ENCODE data around the gene ANKH.

ANKH gene

GRCh38 chr5:14737291-14737690 lies 134.3 kb downstream of the ANKH start:
- H3K4me3 ChIP-seq (ENCODE audit: low read depth in 1 of 2, low read length in 2 of 2) = no peak overlapping the region
- no peaks in the 10 kb centered on the region for H3K4me1 ChIP-seq (ENCODE audit: insufficient read depth, low read length)
- no peaks in the 10 kb centered on the region for H3K9me3 ChIP-seq (ENCODE audit: low read length)
- H3K27me3 ChIP-seq (ENCODE audit: control insufficient read depth in 1 of 2, insufficient read depth in 2 of 2, low read length in 2 of 2) = no peaks in the 10 kb centered on the region
- H3K36me3 ChIP-seq (ENCODE audit: insufficient read depth, low read length) = peaks cover 9% of the 10 kb centered on the region
- no peak overlapping the region for H3K27ac ChIP-seq (ENCODE audit: low read depth, low read length)
- no peak overlapping the region for H3K9ac ChIP-seq (ENCODE audit: low read length)

- Histone ChIP-seq H3K4me1 (ENCODE audit: insufficient read depth, low read length) (no peaks in the 10 kb centered on the region), H3K36me3 (ENCODE audit: insufficient read depth, low read length) (peaks cover 1% of the 10 kb centered on the region), H3K4me3 (ENCODE audit: low read depth in 1 of 2, low read length in 2 of 2) (no peak overlapping the region), H3K27ac (ENCODE audit: low read depth, low read length) (no peak overlapping the region), H3K9me3 (ENCODE audit: low read length) (no peaks in the 10 kb centered on the region), H3K27me3 (ENCODE audit: control insufficient read depth in 1 of 2, insufficient read depth in 2 of 2, low read length in 2 of 2) (no peaks in the 10 kb centered on the region), H3K9ac (ENCODE audit: low read length) (no peak overlapping the region)
Observed at GRCh38 chr5:14735944-14736343, 135.6 kb downstream of the ANKH start.

GRCh38 chr5:14734396-14734795 lies 137.2 kb downstream of the ANKH start:
- no peaks in the 10 kb centered on the region for H3K9me3 ChIP-seq (ENCODE audit: low read length)
- no peak overlapping the region for H3K27ac ChIP-seq (ENCODE audit: low read depth, low read length)
- H3K4me3 ChIP-seq (ENCODE audit: low read depth in 1 of 2, low read length in 2 of 2) = no peak overlapping the region
- H3K4me1 ChIP-seq (ENCODE audit: insufficient read depth, low read length) = no peaks in the 10 kb centered on the region
- no peaks in the 10 kb centered on the region for H3K27me3 ChIP-seq (ENCODE audit: control insufficient read depth in 1 of 2, insufficient read depth in 2 of 2, low read length in 2 of 2)
- H3K9ac ChIP-seq (ENCODE audit: low read length) = no peak overlapping the region
- no peaks in the 10 kb centered on the region for H3K36me3 ChIP-seq (ENCODE audit: insufficient read depth, low read length)

- H3K9ac ChIP-seq (ENCODE audit: low read length) = no peak overlapping the region
- H3K27me3 ChIP-seq (ENCODE audit: control insufficient read depth in 1 of 2, insufficient read depth in 2 of 2, low read length in 2 of 2) = no peaks in the 10 kb centered on the region
- no peaks in the 10 kb centered on the region for H3K9me3 ChIP-seq (ENCODE audit: low read length)
- H3K4me1 ChIP-seq (ENCODE audit: insufficient read depth, low read length) = no peaks in the 10 kb centered on the region
- H3K4me3 ChIP-seq (ENCODE audit: low read depth in 1 of 2, low read length in 2 of 2) = no peak overlapping the region
- H3K27ac ChIP-seq (ENCODE audit: low read depth, low read length) = no peak overlapping the region
- no peaks in the 10 kb centered on the region for H3K36me3 ChIP-seq (ENCODE audit: insufficient read depth, low read length)
Observed at GRCh38 chr5:14733661-14734060, 137.9 kb downstream of the ANKH start.

GRCh38 chr5:14732991-14733390 lies 138.6 kb downstream of the ANKH start:
- Histone ChIP-seq H3K9ac (ENCODE audit: low read length) (no peak overlapping the region), H3K9me3 (ENCODE audit: low read length) (no peaks in the 10 kb centered on the region), H3K27ac (ENCODE audit: low read depth, low read length) (no peak overlapping the region), H3K27me3 (ENCODE audit: control insufficient read depth in 1 of 2, insufficient read depth in 2 of 2, low read length in 2 of 2) (no peaks in the 10 kb centered on the region), H3K4me3 (ENCODE audit: low read depth in 1 of 2, low read length in 2 of 2) (no peak overlapping the region), H3K4me1 (ENCODE audit: insufficient read depth, low read length) (no peaks in the 10 kb centered on the region), H3K36me3 (ENCODE audit: insufficient read depth, low read length) (no peaks in the 10 kb centered on the region)

- Histone ChIP-seq H3K36me3 (ENCODE audit: insufficient read depth, low read length) (no peaks in the 10 kb centered on the region), H3K9me3 (ENCODE audit: low read length) (no peaks in the 10 kb centered on the region), H3K27me3 (ENCODE audit: control insufficient read depth in 1 of 2, insufficient read depth in 2 of 2, low read length in 2 of 2) (no peaks in the 10 kb centered on the region), H3K27ac (ENCODE audit: low read depth, low read length) (no peak overlapping the region), H3K4me3 (ENCODE audit: low read depth in 1 of 2, low read length in 2 of 2) (no peak overlapping the region), H3K4me1 (ENCODE audit: insufficient read depth, low read length) (no peaks in the 10 kb centered on the region), H3K9ac (ENCODE audit: low read length) (no peak overlapping the region)
Observed at GRCh38 chr5:14730881-14731280, 140.7 kb downstream of the ANKH start.

GRCh38 chr5:14730466-14730865 lies 141.1 kb downstream of the ANKH start:
- Histone ChIP-seq H3K9me3 (ENCODE audit: low read length) (no peaks in the 10 kb centered on the region), H3K4me1 (ENCODE audit: insufficient read depth, low read length) (no peaks in the 10 kb centered on the region), H3K36me3 (ENCODE audit: insufficient read depth, low read length) (no peaks in the 10 kb centered on the region), H3K27ac (ENCODE audit: low read depth, low read length) (no peak overlapping the region), H3K4me3 (ENCODE audit: low read depth in 1 of 2, low read length in 2 of 2) (no peak overlapping the region), H3K27me3 (ENCODE audit: control insufficient read depth in 1 of 2, insufficient read depth in 2 of 2, low read length in 2 of 2) (no peaks in the 10 kb centered on the region), H3K9ac (ENCODE audit: low read length) (no peak overlapping the region)

- H3K4me1 ChIP-seq (ENCODE audit: insufficient read depth, low read length) = no peaks in the 10 kb centered on the region
- H3K27ac ChIP-seq (ENCODE audit: low read depth, low read length) = no peak overlapping the region
- H3K9ac ChIP-seq (ENCODE audit: low read length) = no peak overlapping the region
- no peaks in the 10 kb centered on the region for H3K27me3 ChIP-seq (ENCODE audit: control insufficient read depth in 1 of 2, insufficient read depth in 2 of 2, low read length in 2 of 2)
- H3K36me3 ChIP-seq (ENCODE audit: insufficient read depth, low read length) = no peaks in the 10 kb centered on the region
- H3K4me3 ChIP-seq (ENCODE audit: low read depth in 1 of 2, low read length in 2 of 2) = no peak overlapping the region
- H3K9me3 ChIP-seq (ENCODE audit: low read length) = no peaks in the 10 kb centered on the region
Observed at GRCh38 chr5:14729448-14730385, 141.9 kb downstream of the ANKH start.

GRCh38 chr5:14728459-14728938 lies 143.1 kb downstream of the ANKH start:
- Histone ChIP-seq H3K9me3 (ENCODE audit: low read length) (no peaks in the 10 kb centered on the region), H3K9ac (ENCODE audit: low read length) (no peak overlapping the region), H3K27ac (ENCODE audit: low read depth, low read length) (no peak overlapping the region), H3K27me3 (ENCODE audit: control insufficient read depth in 1 of 2, insufficient read depth in 2 of 2, low read length in 2 of 2) (no peaks in the 10 kb centered on the region), H3K4me1 (ENCODE audit: insufficient read depth, low read length) (no peaks in the 10 kb centered on the region), H3K4me3 (ENCODE audit: low read depth in 1 of 2, low read length in 2 of 2) (no peak overlapping the region), H3K36me3 (ENCODE audit: insufficient read depth, low read length) (no peaks in the 10 kb centered on the region)

GRCh38 chr5:14727928-14728458 lies 143.6 kb downstream of the ANKH start:
- no peak overlapping the region for H3K4me3 ChIP-seq (ENCODE audit: low read depth in 1 of 2, low read length in 2 of 2)
- H3K9me3 ChIP-seq (ENCODE audit: low read length) = no peaks in the 10 kb centered on the region
- H3K36me3 ChIP-seq (ENCODE audit: insufficient read depth, low read length) = no peaks in the 10 kb centered on the region
- no peaks in the 10 kb centered on the region for H3K27me3 ChIP-seq (ENCODE audit: control insufficient read depth in 1 of 2, insufficient read depth in 2 of 2, low read length in 2 of 2)
- H3K27ac ChIP-seq (ENCODE audit: low read depth, low read length) = no peak overlapping the region
- no peaks in the 10 kb centered on the region for H3K4me1 ChIP-seq (ENCODE audit: insufficient read depth, low read length)
- H3K9ac ChIP-seq (ENCODE audit: low read length) = no peak overlapping the region

- no peaks in the 10 kb centered on the region for H3K9me3 ChIP-seq (ENCODE audit: low read length)
- H3K27me3 ChIP-seq (ENCODE audit: control insufficient read depth in 1 of 2, insufficient read depth in 2 of 2, low read length in 2 of 2) = no peaks in the 10 kb centered on the region
- H3K9ac ChIP-seq (ENCODE audit: low read length) = no peak overlapping the region
- no peaks in the 10 kb centered on the region for H3K36me3 ChIP-seq (ENCODE audit: insufficient read depth, low read length)
- no peaks in the 10 kb centered on the region for H3K4me1 ChIP-seq (ENCODE audit: insufficient read depth, low read length)
- H3K4me3 ChIP-seq (ENCODE audit: low read depth in 1 of 2, low read length in 2 of 2) = no peak overlapping the region
- no peak overlapping the region for H3K27ac ChIP-seq (ENCODE audit: low read depth, low read length)
Observed at GRCh38 chr5:14727428-14727865, 144.1 kb downstream of the ANKH start.
